KMS-11 (cell line): ENCODE data around the gene CCDC157.

Experiments
- H2AFZ ChIP-seq: fragments of 200-600 bp; sonication (generic); 2 replicates; pipeline ENCODE4 v1.6.1; 2016; ENCODE audit warnings: antibody characterized with exemption, mixed run types, low read depth
- H3K27ac ChIP-seq: fragments of 200-600 bp; sonication (generic); 2 replicates; pipeline ENCODE4 v1.6.1; 2016; ENCODE audit warnings: mild to moderate bottlenecking, mixed run types
- H3K27me3 ChIP-seq: fragments of 200-600 bp; sonication (generic); 2 replicates; pipeline ENCODE4 v1.6.1; 2017; ENCODE audit warnings: mild to moderate bottlenecking, low read depth, mixed run types, moderate library complexity; ENCODE audit not compliant: insufficient read depth
- H3K36me3 ChIP-seq: fragments of 200-600 bp; sonication (generic); 2 replicates; pipeline ENCODE4 v1.6.1; 2017; ENCODE audit warnings: mild to moderate bottlenecking, mixed run types; ENCODE audit not compliant: insufficient read depth
- H3K4me1 ChIP-seq: fragments of 200-600 bp; sonication (generic); 2 replicates; pipeline ENCODE4 v1.6.1; 2016; ENCODE audit warnings: mild to moderate bottlenecking, low read depth, mixed run types; ENCODE audit not compliant: poor library complexity, severe bottlenecking
- H3K4me2 ChIP-seq: fragments of 200-600 bp; sonication (generic); 2 replicates; pipeline ENCODE4 v1.7.0; 2016; ENCODE audit warnings: mild to moderate bottlenecking, mixed run types
- H3K4me3 ChIP-seq: fragments of 200-600 bp; sonication (generic); IDR thresholded peaks from 2 replicates; pipeline ENCODE4 v1.6.1; 2017; ENCODE audit warnings: low read depth, low read length, mixed read lengths; ENCODE audit not compliant: insufficient read depth
- H3K79me2 ChIP-seq: fragments of 200-600 bp; sonication (generic); 2 replicates; pipeline ENCODE4 v1.6.1; 2016; ENCODE audit warnings: low read depth, mixed run types; ENCODE audit not compliant: insufficient read depth
- H3K9ac ChIP-seq: fragments of 200-600 bp; sonication (generic); 2 replicates; pipeline ENCODE4 v1.6.1; 2016; ENCODE audit warnings: mild to moderate bottlenecking, mixed run types
- H4K20me1 ChIP-seq: fragments of 200-600 bp; sonication (generic); 2 replicates; pipeline ENCODE4 v1.6.1; 2016; ENCODE audit warnings: mild to moderate bottlenecking, mixed run types; ENCODE audit not compliant: insufficient read depth
- TF ChIP-seq, protein P1 (sequence below): fragments of 200-600 bp; sonication (generic); conservative IDR thresholded peaks from 2 replicates; pipeline ENCODE4 v1.6.1; 2017; ENCODE audit warnings: low read depth, mild to moderate bottlenecking, antibody characterized with exemption, low read length, moderate library complexity, mixed read lengths

The CCDC157 gene

DNA sequence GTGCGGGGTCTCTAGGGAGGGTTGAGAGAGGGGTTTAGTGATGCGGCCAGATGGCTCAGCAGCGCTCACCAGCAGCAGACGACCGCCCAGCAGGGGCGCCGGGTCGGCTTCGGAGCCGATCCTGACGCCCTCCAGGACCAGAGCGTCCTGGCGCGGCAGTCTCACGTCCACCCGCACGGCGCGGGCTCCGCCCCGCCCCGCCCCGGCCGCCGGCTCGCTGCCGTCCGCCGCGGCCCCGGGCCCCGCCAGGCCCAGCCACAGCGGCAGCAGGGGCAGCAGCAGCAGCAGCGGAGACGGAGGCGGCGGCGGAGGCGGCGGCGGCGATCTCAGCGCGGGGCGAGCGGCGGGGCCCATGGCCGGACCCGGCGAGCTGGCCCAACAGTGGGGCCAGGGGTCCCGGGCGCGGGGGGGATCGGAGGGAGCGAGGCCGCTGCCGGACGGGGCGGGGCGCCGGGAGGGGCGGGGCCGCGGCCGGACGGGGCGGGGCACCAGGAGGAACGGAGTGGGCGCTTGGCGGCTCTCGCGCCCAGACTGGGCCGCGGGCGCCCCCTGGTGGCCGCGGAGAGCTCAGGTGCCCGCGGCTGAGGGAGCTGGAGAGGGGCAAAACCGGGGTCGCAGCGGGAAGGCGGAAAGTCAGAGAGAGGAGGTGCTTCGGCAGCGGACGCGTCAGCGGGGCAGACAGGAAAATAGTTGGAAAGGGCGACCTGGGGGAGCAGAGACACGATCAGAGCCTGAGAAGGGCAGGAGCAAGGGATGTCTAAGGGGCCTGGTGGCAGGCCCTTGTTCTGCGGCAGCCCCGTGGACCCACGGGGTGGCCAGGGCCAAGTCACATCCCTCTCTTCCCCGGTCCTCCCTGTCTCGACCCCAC, 30.4 kb downstream of the CCDC157 start, which contains the start of gene RNF215:
Gene RNF215 (minus strand): TSS at position 452 of the 868 bp plus-strand sequence. CDS start 98 bp downstream, at position 354.
- peak within 1 kb of the TSS; percentile 76 for H3K4me2 ChIP-seq
- H3K79me2 ChIP-seq: no peaks in the 10 kb centered on the region

DNA sequence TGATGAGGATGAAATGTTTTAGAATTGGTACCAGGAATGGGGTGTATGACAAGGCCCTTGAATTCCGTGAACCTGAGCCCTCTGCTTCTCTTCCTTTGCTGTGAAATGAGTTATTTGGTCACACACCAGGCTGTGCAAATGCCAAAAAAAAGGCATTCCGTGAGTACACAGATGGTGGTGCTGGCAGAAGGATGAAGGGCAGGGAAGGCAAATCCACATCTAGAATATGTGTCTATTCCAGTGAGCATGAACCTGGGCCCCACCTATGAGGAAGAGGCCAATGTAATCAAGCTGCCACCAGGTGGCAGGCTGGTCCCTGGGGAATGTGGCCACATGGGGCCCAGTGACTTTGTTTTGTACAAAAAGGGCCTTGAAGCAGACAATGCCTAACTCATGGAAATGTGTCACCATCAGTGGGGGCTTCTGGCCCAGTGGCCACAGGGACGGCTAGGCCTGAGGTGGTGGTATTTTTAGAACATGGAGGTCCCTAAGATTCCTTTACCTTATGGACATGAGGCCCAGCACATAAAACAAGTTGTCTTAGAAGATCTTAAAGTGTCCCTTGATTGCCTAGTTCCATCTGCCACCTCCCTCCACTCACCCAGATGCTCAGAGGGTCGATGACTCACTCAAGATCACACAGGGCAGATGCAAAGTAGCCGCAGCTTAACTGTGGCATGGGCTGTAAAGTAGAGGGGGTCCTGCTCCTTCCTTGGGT, 34.3 kb downstream of the CCDC157 start:
- no peak overlapping the region for H3K4me2 ChIP-seq
- peak overlapping the region; percentile 17; the same call in 1 of the 2 replicates for H3K27ac ChIP-seq

More for the DNA sequence above, 30.4 kb downstream of the CCDC157 start, which contains the start of gene RNF215:
- no peaks in the 10 kb centered on the region for H3K27me3 ChIP-seq
- H3K27ac ChIP-seq: no peak within 1 kb of the TSS
- TF ChIP-seq, protein P1, sequence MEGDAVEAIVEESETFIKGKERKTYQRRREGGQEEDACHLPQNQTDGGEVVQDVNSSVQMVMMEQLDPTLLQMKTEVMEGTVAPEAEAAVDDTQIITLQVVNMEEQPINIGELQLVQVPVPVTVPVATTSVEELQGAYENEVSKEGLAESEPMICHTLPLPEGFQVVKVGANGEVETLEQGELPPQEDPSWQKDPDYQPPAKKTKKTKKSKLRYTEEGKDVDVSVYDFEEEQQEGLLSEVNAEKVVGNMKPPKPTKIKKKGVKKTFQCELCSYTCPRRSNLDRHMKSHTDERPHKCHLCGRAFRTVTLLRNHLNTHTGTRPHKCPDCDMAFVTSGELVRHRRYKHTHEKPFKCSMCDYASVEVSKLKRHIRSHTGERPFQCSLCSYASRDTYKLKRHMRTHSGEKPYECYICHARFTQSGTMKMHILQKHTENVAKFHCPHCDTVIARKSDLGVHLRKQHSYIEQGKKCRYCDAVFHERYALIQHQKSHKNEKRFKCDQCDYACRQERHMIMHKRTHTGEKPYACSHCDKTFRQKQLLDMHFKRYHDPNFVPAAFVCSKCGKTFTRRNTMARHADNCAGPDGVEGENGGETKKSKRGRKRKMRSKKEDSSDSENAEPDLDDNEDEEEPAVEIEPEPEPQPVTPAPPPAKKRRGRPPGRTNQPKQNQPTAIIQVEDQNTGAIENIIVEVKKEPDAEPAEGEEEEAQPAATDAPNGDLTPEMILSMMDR: peak; percentile 89
- H3K9ac ChIP-seq: no peak within 1 kb of the TSS; the same call in 1 of the 2 replicates
- H3K4me1 ChIP-seq: peaks cover 12% of the 10 kb centered on the region
- H3K4me3 ChIP-seq: no peak within 1 kb of the TSS
- H4K20me1 ChIP-seq: no peaks in the 10 kb centered on the region
- no peaks in the 10 kb centered on the region for H3K36me3 ChIP-seq
- H2AFZ ChIP-seq: peak within 1 kb of the TSS; percentile 81; the same call in 1 of the 2 replicates

DNA sequence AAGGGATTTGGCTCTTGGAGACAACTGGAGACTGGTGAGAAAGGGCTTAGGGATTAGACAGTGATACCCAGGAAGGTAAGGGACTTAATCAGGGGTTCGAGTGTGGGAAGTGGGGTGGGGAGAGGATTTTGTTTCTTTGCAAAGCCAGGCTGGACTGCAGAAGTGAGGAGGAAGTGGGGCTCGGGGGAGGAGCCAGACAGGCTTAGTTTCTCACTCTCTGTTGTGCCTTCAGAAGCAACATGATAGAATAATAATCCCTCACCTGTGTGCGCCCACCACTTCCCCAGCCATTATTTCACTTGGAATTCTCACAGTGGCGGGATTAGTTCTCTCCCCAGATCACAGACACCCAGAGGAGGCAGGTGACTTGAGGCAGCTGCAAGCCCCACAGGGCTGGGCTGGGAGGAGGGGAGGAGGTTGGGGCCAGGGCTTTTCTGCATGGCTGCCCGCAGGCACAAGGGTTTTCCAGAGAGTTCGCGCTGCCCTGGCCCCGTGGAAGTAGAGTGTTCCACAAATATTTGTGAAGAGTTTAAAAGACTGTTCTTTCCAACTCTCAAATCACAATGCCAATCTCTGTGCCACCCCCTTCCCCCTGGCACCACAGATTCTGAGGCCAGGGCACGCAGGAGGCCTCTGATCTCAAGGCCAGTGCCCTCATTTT, 36.0 kb downstream of the CCDC157 start:
- Histone ChIP-seq H2AFZ (no peak overlapping the region), H3K4me2 (no peak overlapping the region), H4K20me1 (no peaks in the 10 kb centered on the region), H3K36me3 (no peaks in the 10 kb centered on the region), H3K27me3 (peaks cover 10% of the 10 kb centered on the region), H3K4me1 (peaks cover 19% of the 10 kb centered on the region), H3K4me3 (no peak overlapping the region), H3K9ac (no peak overlapping the region), H3K79me2 (no peaks in the 10 kb centered on the region), H3K27ac (no peak overlapping the region)
- TF ChIP-seq, protein P1: no peak

More for the DNA sequence above, 34.3 kb downstream of the CCDC157 start:
- H3K9ac ChIP-seq: 0 out of 2 replicates have a peak overlapping the region, but pooled peaks have one; percentile 12
- peak overlapping the region; percentile 76 for H2AFZ ChIP-seq
- H3K36me3 ChIP-seq: no peaks in the 10 kb centered on the region
- H3K4me1 ChIP-seq: peaks cover 12% of the 10 kb centered on the region
- H4K20me1 ChIP-seq: no peaks in the 10 kb centered on the region
- H3K79me2 ChIP-seq: no peaks in the 10 kb centered on the region
- no peaks in the 10 kb centered on the region; the same call in 1 of the 2 replicates for H3K27me3 ChIP-seq
- no peak overlapping the region for H3K4me3 ChIP-seq
- TF ChIP-seq, protein P1: peak; percentile 86

DNA sequence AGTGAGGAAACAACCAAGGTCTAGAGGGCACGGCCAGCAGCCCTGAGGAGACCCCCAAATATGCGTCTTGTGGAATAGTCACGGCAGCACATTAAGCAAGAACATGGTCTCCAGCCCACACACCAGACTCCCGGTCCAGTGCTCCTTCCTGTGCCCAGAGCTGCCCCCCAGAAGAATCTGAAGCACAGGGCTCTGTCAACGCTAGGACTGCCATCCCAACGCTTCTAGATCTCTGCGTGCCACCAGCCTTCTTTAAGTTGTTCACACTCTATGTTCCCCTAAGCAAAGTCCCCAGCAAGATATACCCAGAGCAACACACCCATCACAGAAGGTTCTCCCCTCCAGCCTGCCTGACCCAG, 36.5 kb downstream of the CCDC157 start:
- Histone ChIP-seq H3K4me1 (peaks cover 19% of the 10 kb centered on the region), H3K79me2 (no peaks in the 10 kb centered on the region), H2AFZ (no peak overlapping the region), H3K36me3 (no peaks in the 10 kb centered on the region), H3K27ac (no peak overlapping the region), H3K4me3 (no peak overlapping the region), H4K20me1 (no peaks in the 10 kb centered on the region), H3K4me2 (no peak overlapping the region), H3K9ac (no peak overlapping the region), H3K27me3 (peaks cover 14% of the 10 kb centered on the region)
- TF ChIP-seq, protein P1: no peak
